ENCODE results near the gene CCNQ.

DNA sequence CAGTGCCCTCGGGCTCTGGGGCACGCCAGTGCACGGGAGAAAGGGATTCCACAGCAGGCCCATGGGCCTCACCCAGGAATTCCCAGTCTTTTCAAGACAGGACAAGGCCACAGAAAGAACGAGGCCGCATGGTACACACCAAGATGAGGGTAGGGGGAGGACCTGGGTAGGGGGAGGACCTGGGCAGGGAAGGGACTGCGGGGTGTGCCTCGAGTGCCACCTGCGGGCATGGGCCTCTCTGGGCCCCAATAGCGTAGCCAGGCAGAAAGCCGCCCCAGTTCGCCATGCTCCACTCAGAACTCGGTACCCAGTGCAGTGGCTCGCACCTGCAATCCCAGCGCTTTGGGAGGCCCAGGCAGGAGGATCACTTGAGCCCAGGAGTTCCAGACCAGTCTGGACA lies 34.1 kb upstream of the CCNQ start:
- TF ChIP-seq, protein P1, sequence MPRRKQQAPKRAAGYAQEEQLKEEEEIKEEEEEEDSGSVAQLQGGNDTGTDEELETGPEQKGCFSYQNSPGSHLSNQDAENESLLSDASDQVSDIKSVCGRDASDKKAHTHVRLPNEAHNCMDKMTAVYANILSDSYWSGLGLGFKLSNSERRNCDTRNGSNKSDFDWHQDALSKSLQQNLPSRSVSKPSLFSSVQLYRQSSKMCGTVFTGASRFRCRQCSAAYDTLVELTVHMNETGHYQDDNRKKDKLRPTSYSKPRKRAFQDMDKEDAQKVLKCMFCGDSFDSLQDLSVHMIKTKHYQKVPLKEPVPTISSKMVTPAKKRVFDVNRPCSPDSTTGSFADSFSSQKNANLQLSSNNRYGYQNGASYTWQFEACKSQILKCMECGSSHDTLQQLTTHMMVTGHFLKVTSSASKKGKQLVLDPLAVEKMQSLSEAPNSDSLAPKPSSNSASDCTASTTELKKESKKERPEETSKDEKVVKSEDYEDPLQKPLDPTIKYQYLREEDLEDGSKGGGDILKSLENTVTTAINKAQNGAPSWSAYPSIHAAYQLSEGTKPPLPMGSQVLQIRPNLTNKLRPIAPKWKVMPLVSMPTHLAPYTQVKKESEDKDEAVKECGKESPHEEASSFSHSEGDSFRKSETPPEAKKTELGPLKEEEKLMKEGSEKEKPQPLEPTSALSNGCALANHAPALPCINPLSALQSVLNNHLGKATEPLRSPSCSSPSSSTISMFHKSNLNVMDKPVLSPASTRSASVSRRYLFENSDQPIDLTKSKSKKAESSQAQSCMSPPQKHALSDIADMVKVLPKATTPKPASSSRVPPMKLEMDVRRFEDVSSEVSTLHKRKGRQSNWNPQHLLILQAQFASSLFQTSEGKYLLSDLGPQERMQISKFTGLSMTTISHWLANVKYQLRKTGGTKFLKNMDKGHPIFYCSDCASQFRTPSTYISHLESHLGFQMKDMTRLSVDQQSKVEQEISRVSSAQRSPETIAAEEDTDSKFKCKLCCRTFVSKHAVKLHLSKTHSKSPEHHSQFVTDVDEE (CRISPR knock-in tag; IDR thresholded peaks at IDR 0.05), result no peak
- no peak for TF ChIP-seq ZFP3 (CRISPR knock-in tag; IDR thresholded peaks at IDR 0.05)
- TF ChIP-seq, protein P2, sequence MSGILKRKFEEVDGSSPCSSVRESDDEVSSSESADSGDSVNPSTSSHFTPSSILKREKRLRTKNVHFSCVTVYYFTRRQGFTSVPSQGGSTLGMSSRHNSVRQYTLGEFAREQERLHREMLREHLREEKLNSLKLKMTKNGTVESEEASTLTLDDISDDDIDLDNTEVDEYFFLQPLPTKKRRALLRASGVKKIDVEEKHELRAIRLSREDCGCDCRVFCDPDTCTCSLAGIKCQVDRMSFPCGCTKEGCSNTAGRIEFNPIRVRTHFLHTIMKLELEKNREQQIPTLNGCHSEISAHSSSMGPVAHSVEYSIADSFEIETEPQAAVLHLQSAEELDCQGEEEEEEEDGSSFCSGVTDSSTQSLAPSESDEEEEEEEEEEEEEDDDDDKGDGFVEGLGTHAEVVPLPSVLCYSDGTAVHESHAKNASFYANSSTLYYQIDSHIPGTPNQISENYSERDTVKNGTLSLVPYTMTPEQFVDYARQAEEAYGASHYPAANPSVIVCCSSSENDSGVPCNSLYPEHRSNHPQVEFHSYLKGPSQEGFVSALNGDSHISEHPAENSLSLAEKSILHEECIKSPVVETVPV (CRISPR knock-in tag; IDR thresholded peaks at IDR 0.05), result no peak
- no peak for TF ChIP-seq ZFP30 (CRISPR knock-in tag; IDR thresholded peaks at IDR 0.05)
- TF ChIP-seq, protein P3, sequence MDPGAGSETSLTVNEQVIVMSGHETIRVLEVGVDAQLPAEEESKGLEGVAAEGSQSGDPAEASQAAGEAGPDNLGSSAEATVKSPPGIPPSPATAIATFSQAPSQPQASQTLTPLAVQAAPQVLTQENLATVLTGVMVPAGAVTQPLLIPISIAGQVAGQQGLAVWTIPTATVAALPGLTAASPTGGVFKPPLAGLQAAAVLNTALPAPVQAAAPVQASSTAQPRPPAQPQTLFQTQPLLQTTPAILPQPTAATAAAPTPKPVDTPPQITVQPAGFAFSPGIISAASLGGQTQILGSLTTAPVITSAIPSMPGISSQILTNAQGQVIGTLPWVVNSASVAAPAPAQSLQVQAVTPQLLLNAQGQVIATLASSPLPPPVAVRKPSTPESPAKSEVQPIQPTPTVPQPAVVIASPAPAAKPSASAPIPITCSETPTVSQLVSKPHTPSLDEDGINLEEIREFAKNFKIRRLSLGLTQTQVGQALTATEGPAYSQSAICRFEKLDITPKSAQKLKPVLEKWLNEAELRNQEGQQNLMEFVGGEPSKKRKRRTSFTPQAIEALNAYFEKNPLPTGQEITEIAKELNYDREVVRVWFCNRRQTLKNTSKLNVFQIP (CRISPR knock-in tag; IDR thresholded peaks at IDR 0.05; ENCODE audit: borderline replicate concordance, low read depth), result no peak
- no peak for TF ChIP-seq ARNTL (CRISPR knock-in tag; IDR thresholded peaks at IDR 0.05; ENCODE audit: borderline replicate concordance, low read depth)
- TF ChIP-seq ZNF70 (CRISPR knock-in tag; IDR thresholded peaks at IDR 0.05), result no peak
